Stimulated activated CD4-positive, alpha-beta T cell treated with anti-CD3 and anti-CD28 coated beads, Interleukin-4, amount 100 ng/mL, for 1 hour (primary cell): Measurements from ENCODE around the gene ROCK1.

Experiments
- DNase-seq: peaks from one replicate; pipeline ENCODE4 v3.0.0-alpha.2; 2020

The ROCK1 gene

DNA sequence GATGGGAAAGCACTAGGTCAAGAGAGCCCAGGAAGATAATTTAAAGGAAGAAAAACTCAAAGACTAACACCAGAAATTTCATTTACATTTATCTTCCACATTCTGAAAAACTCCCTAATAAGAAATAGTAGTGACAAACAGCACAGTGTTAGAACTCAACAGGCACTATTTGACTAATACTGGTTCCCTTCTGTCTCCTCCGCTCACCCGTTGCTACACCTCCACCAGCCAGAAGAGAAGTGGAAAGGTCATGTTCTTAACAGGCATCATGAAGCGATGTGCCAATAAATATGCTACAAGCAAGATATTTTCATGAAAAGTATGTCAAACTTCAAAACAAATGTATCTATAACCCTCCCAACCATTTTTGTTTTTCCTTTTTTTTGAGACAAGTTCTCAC lies 5.7 kb downstream of the ROCK1 start:
- DNase-seq: no peak

GRCh38 chr18:21101172-21101571 lies 10.4 kb downstream of the ROCK1 start:
- no peak for DNase-seq

DNA sequence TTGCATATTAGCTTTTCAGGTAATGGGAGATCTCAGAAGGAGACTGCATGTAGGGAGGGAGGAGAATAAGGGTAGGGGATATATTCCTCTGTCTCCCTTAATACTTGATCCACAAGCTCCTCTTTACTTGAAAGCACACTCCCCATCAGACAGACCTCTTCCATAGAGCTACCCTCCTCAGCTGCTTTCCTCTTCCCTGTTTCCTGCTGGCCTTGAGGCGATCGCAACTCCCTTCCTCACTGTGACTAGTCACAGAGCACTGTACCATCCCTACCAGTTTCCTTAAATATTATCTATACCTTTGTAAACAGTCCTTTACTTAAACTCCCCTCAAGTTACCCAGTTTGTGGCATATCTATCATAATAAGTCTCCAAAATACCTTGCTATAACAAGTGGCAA lies 10.9 kb downstream of the ROCK1 start:
- no peak for DNase-seq

- no peak for DNase-seq
Measured at GRCh38 chr18:21100146-21100545, 11.5 kb downstream of the ROCK1 start.

DNA sequence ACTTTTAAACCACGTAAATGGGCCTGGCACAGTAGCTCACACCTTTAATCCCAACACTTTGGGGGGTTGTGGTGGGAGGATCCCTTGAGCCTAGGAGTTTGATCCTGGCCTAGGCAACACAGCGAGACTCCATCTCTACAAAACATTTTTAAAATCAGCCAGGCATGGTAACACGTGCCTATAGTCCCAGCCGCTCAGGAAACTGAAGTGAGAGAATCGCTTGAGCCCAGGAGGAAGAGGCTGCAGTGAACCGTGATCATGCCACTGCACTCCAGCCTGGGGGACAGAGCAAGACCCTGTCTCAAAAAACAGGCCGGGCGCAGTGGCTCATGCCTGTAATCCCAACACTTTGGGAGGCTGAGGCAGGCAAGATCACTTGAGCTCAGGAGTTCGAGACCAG lies 12.2 kb downstream of the ROCK1 start:
- no peak for DNase-seq

- no peak for DNase-seq
Measured at GRCh38 chr18:21096760-21097159, 14.9 kb downstream of the ROCK1 start.

- DNase-seq: no peak
Measured at GRCh38 chr18:21093133-21093532, 18.5 kb downstream of the ROCK1 start.

DNA sequence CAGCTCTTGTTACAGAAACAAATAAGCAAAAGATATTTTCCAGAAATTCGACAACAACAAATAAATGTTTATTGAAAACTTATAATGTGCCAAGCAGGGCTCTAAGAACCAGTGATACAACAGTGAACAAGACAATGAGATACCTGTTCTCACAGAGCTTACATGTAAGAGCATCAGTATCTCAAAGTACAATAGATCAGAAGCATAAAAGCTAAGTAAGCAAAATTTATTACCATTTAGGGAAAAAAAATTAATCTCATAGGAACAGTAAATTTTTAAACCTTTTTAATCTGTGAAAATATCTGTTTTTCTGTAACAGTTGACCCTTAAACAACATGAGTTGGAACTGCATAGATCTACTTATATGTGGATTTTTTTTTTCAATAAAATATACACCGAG lies 20.9 kb downstream of the ROCK1 start:
- no peak for DNase-seq

- no peak for DNase-seq
Measured at GRCh38 chr18:21085579-21086166, 25.9 kb downstream of the ROCK1 start.

DNA sequence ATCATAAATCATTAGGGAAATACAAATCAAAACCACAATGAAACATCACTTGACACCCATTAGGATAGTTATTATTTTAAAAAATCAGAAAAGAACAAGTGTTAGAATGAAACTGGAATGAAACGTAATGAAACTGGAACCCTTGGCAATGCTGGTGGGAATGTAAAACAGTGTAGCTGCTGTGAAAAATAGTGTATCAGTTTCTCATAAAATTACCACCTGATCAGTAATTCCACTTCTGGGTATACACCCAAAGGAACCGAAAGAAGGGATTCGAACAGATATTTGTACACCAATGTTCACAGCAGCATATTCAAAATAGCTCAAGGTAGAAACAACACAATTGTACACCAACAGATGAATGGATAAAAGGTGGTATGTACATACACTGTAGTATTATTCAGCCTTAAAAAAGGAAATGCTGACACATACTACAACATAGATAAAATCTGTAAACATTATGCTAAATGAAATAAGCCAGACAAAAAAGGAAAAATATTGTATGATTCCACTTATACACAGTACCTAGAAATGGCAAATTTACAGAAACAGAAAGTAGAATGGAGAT lies 27.0 kb downstream of the ROCK1 start:
- no peak for DNase-seq

DNA sequence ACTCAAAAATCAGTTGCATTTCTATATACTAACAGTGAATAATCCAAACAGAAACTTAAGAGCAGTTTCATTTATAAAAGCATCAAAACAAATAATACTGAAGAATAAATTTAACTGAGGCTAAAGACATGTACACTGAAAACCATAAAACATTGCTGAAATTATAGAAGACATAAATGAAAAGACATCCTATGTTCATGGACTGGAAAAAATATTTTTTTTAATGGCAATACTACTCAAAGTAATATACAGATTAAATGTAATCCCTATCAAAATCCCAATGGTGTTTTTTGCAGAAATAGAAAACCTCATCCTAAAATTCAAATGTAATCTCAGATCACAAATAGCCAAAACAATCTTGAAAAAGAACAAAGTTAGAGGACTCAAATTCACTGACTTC lies 28.6 kb downstream of the ROCK1 start:
- no peak for DNase-seq

GRCh38 chr18:21081426-21081825 lies 30.2 kb downstream of the ROCK1 start:
- DNase-seq: no peak

GRCh38 chr18:21080576-21080975 lies 31.0 kb downstream of the ROCK1 start:
- DNase-seq: no peak

DNA sequence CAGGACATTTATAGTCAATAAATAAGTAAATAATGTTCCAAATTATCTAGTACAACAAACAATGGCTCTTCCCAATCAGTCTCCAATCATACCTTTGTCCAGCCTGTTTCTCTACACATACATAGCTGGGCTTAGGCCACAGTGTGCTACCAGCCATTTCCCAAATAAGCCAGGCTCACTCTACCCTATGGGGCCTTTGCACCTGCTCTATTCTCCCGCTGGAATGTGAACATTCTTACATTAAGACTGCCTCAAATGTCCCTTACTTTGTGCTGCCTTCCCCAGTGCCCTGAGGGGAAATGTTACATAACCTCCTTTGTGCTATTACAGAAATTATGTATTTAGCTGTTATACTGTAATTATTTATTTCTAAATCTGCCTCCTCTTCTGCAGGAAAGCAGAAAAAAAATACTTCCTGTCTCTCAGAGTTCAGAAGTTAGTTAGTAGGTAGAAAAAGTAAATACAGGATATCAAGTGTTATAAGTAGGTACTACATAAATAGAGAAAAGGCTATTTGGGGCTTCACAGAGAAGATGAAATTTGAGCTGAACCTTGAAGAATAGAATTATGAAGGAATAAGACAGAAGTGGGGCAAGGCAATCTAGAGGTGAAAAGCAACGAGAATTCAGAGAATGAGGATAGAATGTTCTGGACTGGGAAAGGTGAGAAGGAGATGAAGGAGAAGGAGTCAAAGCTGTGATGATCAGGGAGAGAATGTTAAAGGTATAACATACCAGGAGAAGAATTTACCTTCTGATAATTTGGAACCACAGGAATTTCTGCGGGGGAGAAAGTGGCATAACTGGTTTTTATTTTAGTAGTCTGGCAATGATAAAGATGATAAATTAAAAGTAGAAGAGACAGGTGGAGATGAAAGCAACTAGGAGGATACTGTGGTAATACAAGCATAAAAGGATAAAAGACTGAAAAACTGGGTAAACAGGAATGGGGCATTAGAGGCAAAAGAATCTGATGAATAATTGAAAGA lies 37.0 kb downstream of the ROCK1 start:
- DNase-seq: no peak

DNA sequence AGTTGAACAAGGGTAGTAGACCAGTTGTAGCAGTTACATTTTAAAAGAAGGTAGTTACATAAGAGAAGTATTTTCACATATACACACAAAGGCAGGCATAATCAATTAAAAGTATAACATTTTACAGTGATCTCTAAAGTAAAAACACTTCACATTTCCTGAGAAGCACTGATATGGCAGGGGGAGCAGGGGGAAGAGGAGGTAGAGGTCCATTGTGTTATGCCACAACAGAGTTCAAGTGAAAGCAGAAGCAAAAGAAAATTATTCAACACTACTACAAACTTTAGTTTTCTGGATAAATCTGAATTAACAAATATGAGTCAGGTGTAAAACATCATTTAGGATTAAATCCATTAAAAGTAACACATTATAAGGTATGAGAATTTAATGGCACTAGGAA lies 38.4 kb downstream of the ROCK1 start:
- no peak for DNase-seq

DNA sequence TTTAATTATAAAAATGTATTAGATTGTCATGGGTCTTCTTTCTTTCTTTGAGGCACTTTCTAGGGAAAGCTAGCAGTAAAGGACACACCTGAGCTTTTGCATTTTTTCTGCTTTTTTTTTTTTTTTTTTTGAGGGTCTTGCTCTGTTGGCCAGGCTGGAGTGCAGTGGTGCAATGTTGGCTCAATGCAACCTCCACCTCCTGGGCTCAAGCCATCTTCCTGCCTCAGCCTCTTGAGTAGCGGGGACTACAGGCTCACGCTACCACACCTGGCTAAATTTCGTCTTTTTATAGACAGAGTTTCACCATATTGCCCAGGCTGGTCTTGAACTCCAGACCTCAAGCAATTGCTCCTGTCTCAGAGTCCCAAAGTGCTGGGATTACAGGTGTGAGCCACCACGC lies 40.5 kb downstream of the ROCK1 start:
- no peak for DNase-seq

GRCh38 chr18:21069468-21069867 lies 42.1 kb downstream of the ROCK1 start:
- no peak for DNase-seq

- no peak for DNase-seq
Measured at GRCh38 chr18:21064347-21064746, 47.3 kb downstream of the ROCK1 start.

DNA sequence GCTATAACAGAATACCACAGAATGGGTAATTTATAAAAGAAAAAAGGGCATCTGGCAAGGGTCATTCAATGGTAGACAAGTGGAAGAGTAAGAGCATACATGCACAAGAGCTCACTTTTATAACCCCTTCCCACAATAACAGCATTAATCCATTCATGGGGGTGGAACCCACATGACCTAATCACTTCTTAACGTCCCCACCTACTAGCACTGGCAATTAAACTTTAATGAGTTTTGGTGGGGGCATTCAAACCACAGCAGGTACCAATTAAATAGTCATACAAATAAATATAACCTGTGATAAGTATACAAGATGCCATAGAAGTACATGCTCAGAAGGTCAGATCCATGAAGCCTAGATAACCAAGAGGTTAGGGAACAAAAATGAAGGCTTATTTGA lies 48.6 kb downstream of the ROCK1 start:
- no peak for DNase-seq

GRCh38 chr18:21057112-21057511 lies 54.5 kb downstream of the ROCK1 start:
- DNase-seq: no peak

DNA sequence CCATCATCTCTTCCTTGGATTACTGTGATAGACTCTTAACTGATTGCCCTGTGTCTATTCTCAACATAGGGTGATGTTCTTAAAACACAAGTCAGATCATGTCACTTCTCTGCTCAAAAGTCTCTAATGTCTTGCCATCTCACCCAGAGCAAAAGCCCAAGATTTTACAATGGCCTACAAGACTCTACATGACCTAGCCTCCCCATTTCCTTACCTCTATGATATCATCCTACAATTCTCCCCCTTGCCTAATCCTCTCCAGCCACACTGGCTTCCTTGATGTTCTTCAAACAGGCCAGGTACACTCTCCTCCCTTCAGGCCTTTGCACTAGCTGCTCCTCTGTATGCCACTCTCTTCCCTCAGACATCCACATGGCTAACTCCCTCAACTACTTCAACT lies 55.1 kb downstream of the ROCK1 start:
- no peak for DNase-seq

GRCh38 chr18:21054252-21054821 lies 57.3 kb downstream of the ROCK1 start:
- no peak for DNase-seq

- DNase-seq: no peak
Measured at GRCh38 chr18:21053127-21053526, 58.5 kb downstream of the ROCK1 start.

- DNase-seq: no peak
Measured at GRCh38 chr18:21052385-21052784, 59.2 kb downstream of the ROCK1 start.
